Right lobe of liver (tissue), 4 donors: ENCODE results near the gene TMEM52.

Experiments used
- POLR2A ChIP-seq: fragments of 450-650 bp; IDR thresholded peaks from one replicate; pipeline ENCODE4 v1.6.1; 2017; ENCODE audit warnings: antibody characterized with exemption, mild to moderate bottlenecking
- TF ChIP-seq, protein P1 (sequence below), 4 donors: fragments of 200-600 bp in 3 of 4; fragments of 450-650 bp in 1 of 4; IDR thresholded peaks; one replicate each; pipeline versions ENCODE4 v1.5.1 to v1.8.0; 2016 to 2022; ENCODE audit warnings: antibody characterized with exemption in 4 of 4, mild to moderate bottlenecking in 2 of 4
- donor health status: DM: no; HTN: no; CAD: no.
- donor health status: DM: no; HTN: no; CAD: no.
- donor health status: DM: no; HTN: yes; CAD: no.

DNA sequence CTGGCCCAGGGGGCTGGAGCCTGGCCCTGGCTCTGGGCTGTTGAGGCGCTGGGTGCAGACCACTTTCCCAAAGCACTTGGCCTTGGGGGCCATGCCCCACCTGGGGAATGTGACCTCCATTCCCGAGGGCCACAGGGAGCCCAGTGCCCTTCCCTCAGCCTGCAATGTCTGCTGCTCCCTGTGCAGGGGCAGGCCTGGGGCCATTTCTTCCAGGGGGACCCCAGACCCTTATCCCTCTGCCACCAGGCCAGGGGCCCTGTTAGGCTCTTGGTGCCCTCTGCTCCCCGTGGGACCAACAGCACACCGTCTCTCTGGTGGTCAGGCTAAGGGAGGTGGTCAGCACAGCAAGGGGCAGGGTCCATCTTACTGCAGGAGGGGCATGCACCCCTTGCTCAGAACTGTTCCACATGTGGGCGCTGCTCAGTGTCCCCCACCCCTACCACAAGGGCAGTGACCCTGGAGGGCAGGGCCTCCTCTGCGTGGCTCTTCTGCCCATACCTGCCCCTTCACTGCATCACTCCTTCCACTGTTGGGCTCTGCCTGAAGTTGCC, 1.1 kb upstream of the TMEM52 start:
- TF ChIP-seq, protein P1, sequence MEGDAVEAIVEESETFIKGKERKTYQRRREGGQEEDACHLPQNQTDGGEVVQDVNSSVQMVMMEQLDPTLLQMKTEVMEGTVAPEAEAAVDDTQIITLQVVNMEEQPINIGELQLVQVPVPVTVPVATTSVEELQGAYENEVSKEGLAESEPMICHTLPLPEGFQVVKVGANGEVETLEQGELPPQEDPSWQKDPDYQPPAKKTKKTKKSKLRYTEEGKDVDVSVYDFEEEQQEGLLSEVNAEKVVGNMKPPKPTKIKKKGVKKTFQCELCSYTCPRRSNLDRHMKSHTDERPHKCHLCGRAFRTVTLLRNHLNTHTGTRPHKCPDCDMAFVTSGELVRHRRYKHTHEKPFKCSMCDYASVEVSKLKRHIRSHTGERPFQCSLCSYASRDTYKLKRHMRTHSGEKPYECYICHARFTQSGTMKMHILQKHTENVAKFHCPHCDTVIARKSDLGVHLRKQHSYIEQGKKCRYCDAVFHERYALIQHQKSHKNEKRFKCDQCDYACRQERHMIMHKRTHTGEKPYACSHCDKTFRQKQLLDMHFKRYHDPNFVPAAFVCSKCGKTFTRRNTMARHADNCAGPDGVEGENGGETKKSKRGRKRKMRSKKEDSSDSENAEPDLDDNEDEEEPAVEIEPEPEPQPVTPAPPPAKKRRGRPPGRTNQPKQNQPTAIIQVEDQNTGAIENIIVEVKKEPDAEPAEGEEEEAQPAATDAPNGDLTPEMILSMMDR (IDR thresholded peaks at IDR 0.05): no peak
- TF ChIP-seq POLR2A: no peak
